Activated T-helper 9 cell treated with anti-CD3 and anti-CD28 coated beads, Interleukin-2, amount 50 U/mL, for 16 hours (primary cell): ENCODE data around the gene DBF4B.
A peak's percentile ranks its signal among the peaks of the same experiment; 100 is the strongest.

Experiments used
- DNase-seq: peaks from one replicate; pipeline ENCODE4 v3.0.0-alpha.2; 2020; ENCODE audit warnings: low read depth

The DBF4B gene

DNA sequence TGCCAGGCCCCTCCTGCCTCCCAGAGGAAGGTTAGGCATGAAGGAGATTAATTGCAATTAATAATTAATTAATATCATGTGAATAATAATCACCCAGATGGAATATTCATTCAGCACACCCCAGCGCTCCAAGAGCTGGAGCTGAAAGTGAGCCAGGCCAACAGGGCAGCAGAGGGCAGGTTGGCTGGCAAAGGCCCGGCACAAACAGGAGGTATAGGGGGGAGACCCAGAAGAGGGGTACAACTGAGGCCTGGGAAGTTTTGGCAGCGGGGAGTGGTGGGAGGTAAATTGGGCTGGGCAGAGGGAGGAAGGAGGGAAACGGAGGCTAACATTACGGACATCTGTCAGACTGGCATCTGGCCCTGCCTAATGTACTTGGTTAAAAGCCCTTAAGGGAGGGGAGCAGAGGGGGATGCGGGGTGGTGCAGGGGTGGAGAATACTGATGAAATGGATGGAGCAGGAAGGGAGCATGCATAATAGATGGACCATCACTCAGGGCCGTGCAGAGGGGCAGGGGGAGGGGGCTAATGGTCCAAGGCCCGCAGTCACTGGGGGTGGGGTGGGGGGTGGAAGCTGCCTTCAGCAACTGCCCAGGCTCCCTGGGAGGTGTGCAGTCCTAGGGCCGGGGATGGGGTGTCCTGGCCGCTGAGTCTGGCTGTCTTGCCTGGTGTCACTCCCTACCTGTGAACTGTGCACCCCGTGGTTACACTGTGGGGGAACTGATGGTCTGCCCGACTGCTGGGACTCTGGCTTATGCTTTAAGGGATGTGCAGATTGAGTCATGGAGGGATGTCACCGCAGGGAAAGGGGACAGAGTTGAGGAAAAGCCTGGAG is 52.2 kb downstream of the DBF4B start:
- DNase-seq: no peak

DNA sequence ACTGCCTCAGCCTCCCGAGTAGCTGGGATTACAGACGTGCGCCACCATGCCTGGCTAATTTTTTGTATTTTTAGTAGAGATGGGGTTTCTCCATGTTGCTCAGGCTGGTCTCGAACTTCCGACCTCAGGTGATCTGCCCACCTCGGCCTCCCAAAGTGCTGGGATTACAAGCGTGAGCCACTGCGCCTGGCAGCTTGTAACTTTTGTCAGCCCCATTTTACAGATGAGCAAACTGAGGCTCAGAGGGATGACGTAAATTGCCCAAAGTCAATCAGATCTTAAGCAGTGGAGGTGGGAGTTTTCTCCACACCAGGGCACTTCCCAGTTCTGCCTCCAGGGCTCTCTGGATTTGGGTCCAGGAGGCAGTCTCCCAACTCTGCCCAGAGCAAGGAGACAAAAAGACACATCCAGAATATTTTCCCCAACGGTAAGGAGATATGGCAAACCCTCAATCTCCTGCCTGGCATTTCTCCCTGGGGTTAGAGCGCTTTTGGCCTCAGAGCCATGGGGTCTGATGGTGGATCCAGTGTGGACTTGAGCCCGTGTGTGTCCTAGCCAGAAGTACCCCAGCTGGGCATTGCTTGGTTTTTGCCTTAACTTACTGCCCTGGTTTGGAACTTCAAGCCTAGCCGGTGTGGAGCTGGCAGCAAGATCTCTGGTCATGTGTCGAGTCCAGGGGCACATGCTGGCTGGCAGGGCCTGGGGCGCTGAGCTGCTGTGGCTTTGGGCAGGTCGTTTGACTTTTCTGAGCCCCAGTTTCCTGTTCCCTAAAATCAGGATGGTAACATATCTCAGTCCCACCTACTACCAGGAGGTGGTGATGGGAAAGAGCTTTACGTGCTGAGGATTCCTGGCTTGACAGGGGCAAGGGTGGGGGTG is 53.7 kb downstream of the DBF4B start:
- no peak for DNase-seq

DNA sequence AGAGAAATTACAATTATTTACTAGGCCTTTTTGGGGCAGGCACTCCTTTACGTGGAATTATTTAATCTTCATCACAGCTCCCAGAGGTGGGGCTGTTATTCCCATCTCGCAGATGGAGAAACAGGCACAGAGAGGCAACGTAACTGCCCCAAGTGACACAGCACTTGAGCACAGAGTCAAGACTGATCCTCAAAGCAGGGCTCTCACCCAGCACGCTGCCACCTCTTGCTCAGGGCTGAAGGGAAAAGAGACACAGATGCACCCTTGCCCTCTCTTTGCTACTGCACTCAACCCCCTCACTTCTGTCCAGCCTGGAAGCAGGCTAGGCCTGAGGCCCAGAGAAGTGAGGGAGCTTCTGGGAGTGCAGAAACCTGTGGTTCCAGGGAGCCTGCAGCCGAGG is 54.7 kb downstream of the DBF4B start:
- DNase-seq: no peak

DNA sequence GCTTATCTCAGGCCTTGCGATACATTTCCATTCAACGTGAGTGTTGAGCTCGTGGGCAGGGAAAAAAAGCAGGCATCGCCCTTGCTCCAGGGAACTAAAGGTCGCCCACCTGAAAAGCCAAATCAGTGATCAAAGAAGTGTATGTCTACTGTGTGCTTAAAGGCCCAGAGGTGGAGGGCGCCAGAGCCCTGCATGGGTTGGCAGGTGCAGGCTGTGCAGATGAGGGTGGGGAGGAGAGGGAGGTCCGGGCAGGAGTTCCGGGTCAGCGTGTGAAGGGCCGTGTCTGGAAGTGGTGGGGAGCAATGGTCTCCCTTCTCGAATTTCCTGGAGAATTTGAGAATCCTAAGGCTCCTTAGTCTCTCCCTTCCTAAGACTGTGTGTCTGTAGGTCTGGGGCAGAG is 57.5 kb downstream of the DBF4B start:
- DNase-seq: no peak

DNA sequence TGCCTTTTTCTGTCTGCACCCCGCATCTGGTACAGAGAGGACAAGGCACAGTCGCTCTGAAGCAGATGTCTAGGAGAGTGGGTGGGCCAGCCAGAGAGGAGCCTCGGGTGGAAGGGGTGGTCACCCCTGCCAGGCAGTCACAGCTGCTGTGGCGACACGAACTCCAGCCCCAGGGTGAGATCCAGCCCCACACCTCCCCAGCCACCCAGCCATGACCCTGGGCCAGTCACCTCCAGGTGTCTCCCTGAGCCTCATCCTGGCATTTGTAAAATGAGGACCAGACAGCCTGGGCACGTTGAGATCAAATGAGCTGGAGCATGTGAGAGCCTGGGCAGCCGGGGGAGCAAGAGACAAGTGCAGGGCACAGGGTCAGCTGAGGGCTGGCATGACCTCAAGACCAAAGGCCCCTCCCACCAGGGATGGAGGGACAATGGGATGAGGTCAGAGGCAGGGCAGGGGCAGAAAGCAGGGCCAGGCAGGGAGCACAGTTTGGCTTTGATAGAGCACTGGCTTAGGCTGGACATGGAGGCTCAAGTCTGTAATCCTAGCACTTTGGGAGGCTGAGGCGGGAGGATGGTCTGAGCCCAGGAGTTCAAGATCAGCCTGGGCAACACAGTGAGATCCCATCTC is 58.1 kb downstream of the DBF4B start:
- no peak for DNase-seq

DNA sequence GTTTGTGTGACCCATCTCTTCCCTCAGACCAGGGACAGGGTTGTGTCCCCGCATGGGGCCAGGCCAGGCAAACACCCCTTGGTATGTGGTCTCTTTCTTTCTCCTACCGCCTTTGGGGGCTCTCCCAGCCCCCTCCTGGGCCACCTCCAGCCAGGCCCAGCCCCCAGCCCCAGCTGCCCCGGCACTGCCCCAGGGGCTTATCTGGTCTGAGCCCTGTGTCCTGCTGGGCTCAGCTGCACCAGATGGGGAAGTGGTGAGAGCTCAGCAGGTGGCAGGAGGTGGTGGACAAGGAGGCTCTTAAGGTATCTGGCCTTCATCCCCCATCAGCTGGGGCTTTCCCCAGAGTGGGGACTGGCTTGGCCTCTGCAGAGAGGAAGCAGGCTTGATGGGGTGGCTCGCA is 59.0 kb downstream of the DBF4B start:
- DNase-seq: no peak

DNA sequence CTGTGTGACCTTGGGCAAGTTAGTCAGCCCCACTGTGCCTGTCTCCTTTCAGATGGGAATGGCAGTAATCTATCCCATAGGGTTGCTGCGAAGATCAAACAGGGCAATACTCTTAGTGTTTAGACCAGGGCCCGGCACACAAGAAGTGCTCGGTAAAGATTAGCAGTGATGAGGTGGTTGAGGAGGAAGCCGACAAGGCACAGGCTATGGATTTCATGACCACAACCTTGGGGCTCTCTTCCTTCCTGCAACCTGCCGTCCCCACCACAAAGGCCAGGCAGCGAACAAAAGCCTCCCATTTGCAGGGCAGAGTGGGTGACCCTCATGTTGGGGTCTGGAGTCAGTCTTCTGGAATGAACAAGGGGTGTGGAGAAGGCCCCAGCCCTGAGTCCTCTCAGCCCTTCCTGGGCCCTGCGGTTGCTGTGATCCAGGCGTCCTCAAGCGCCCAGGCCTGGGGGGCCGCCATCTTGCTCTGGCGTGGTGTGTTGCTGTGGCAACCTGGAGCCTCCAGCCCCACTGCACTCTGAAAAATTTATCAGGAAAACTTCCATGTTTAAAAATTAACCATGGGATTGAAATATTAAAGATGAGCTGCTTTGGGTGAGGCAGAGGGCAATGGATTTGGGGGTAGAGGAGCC is 60.2 kb downstream of the DBF4B start:
- no peak for DNase-seq

DNA sequence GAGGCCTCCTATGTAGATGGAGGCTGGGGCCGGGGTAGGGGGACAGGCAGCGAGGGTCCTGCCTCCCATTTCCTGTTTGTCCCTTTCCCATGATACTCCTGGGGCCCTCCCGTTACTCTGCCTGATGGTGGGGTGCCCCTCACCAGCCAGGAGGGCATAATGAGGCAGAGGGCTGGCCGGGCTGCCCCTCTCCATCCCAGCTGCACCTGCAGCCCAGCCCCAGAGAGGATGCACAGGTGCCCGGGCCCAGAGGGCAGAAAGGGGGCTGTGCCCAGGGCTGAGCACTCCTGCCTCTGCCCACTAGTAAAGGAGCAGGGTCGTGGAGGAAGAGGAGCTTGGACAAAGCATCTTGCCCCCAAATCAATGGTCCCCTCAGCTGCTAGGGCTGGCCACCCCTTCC is 60.8 kb downstream of the DBF4B start:
- no peak for DNase-seq

DNA sequence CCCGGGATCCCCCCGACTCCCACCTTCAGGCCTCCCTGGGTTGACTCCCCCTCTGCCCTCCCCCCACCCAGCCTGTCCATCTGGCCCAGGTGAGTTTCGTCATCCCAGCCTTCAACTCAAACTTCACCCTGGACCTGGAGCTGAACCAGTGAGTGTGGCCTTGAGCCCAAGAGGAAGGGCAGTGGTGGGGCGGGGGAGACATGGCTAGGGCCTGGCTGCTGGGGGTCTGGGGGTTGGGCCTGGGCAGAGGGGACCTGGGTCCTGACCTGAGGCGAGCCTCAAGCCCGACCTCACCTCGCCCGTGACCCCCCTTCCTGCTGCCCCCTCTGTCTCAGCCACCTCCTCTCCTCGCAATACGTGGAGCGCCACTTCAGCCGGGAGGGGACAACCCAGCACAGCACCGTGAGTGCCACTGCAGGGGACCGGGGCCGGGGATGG is 61.2 kb downstream of the DBF4B start:
- no peak for DNase-seq

DNA sequence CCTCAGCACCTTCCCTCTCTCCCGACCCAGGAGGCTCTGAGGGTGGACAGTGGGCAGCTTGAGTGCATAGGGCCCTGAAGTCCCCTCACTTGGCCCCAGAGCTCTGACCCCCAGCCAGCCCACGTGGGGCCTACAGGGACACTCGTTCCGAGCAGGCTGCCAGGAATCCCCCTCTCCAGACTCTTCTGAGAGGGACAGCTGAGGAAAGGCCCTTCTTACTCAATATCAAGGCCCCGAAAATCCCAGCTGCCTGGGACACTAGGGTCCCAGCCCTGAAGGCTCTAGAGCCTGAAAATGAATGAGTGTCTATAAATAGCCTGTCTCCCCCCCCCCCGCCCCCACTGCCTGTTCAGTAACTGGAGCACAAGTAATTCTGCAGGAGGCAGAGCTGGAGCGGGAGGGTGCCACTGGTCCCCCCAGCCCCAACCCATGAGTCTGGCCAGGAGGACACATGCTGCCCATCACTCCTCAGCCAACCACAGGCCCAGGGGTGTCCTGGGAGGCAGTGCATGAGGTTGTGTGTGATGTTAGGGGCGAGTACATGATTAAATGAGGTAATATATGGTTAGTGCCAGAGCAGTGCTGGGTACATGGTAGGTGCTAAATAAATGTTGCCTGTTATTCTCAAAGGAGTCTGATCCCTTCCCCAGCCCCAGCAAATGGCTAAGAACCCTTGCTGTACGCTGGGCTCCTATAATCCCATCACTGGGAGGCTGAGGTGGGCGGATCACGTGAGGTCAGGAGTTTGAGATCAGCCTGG is 61.9 kb downstream of the DBF4B start:
- DNase-seq: no peak

DNA sequence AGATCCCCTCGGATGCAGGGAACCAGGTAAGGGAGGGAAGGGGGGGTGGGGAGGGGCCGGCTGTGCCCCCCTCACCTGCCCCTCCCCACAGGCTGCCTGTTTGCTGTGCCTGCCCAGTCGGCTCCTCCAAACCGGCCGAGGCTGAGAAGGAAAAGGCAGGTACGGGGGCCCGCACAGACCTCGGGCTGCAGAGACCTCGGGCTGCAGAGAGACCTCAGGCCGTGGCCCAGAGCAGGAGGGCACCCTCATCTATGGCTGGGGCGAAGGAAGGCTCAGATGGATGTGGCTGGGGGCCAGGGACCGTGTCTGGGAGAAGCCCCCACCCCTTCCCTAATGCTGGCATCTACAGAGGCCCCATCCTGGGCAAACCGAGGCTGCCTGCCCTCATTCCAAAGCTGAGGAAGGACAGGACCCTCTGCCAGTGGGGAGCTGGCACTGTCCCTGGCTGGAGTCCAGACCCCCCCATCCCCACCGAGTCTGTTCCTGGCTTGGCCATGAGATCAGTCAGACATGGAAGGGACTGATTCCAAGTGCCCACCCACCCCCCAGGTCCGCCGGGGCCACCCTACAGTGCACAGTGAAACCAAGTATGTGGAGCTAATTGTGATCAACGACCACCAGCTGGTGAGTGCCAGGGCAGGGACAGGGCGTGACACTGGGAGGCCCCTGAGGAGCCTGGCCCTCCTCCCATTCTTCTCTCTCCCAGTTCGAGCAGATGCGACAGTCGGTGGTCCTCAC is 64.0 kb downstream of the DBF4B start:
- DNase-seq: no peak

DNA sequence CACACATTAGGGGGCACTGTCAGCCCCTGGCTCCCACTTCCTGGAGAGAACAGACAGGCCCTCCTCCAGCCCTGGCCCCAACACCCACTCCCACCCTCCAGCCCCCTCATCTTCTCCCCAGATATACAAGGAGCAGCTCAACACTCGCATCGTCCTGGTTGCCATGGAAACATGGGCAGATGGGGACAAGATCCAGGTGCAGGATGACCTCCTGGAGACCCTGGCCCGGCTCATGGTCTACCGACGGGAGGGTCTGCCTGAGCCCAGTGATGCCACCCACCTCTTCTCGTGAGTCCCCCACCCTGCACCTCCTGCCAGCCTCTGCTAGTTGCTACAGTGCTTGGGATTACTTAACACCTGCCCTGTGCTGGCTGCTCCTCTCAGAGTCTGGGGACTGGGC is 64.7 kb downstream of the DBF4B start:
- DNase-seq: no peak

DNA sequence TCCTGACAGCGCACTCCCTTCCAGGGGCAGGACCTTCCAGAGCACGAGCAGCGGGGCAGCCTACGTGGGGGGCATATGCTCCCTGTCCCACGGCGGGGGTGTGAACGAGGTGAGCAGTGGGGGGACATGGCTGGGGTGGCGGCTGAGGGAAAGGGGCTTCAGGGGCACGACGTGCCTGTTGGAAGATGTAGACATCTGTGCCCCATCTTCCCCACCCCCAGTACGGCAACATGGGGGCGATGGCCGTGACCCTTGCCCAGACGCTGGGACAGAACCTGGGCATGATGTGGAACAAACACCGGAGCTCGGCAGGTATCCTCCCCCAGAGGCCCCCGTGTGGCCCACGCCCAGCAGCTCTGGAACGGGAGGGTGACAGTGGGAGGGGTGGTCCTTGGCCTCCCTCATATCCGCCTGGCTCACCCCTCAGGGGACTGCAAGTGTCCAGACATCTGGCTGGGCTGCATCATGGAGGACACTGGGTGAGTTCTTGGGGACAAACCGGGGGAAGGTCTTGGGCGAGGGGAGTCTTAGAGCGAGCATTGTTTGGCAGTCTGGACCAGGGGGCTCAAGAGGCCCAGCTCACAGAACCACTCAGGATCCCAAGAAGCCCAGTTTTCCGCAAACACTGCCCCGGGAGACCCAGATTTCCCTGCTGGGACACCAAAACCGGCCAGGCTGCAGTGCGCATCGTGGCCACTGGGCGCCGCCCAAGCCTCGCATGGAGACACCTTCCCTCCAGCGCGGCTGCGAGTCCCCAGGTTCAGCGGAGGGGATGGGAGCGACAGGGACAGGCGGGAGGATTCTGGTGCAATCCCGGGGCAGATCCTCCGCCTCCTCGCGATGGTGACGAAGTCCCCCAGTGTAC is 66.0 kb downstream of the DBF4B start:
- peak; percentile 80 for DNase-seq

DNA sequence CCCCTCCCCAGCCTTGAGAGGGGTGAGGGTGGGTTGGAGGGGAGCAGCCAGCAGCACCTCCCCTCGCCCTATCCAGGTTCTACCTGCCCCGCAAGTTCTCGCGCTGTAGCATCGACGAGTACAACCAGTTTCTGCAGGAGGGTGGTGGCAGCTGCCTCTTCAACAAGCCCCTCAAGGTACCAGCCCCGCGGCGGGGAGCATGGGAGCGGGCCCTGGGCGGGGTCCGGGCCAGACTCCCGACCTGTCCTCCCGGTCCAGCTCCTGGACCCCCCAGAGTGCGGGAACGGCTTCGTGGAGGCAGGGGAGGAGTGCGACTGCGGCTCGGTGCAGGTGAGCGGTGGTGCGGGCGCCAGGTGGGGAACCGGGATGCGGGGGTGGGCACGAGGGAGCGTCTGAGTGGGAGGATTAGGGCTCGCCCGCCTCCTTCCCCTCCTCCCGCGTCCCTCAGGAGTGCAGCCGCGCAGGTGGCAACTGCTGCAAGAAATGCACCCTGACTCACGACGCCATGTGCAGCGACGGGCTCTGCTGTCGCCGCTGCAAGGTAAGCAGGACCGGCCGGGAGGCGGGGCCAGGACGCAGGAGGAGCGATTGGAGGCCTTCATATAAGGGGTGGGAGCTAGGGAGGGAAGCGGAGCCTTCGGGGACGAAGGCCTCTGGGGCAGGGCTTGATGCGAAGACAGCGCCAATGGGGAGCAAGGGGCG is 66.8 kb downstream of the DBF4B start:
- DNase-seq: peak; percentile 97

DNA sequence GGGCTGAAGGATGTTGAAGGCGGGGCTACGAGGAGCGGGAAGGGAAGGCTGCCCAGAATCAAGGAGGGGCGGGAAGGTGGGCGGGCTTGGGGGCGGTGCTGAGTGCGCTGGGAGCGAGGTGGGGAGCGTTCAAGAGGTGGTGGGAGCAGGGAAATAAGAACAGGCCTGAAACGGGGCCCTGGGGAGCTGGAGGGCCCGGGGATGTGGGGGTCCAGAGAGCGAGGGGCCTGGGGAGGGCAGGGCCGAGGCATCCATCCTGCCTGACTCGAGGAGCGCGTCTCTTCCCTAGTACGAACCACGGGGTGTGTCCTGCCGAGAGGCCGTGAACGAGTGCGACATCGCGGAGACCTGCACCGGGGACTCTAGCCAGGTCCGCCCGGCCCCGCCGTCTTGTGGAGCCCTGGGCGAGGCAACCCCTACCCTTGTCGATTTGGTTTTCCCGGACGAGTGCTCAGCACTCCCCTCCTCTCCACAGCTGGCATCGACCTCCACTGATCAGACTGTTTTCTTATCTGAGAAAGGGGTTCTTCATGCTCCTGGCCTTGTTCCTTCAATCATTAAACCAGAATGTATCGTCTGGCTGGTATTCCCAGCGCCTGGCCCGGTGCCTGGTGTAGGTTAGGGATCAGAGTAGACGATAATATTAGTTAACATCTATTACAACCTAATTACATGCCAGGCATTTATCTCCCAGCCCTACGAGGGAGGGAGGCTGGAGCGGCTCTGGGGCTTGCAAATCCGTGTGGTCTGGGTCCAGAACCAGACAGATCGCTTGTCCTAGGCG is 67.6 kb downstream of the DBF4B start:
- no peak for DNase-seq

DNA sequence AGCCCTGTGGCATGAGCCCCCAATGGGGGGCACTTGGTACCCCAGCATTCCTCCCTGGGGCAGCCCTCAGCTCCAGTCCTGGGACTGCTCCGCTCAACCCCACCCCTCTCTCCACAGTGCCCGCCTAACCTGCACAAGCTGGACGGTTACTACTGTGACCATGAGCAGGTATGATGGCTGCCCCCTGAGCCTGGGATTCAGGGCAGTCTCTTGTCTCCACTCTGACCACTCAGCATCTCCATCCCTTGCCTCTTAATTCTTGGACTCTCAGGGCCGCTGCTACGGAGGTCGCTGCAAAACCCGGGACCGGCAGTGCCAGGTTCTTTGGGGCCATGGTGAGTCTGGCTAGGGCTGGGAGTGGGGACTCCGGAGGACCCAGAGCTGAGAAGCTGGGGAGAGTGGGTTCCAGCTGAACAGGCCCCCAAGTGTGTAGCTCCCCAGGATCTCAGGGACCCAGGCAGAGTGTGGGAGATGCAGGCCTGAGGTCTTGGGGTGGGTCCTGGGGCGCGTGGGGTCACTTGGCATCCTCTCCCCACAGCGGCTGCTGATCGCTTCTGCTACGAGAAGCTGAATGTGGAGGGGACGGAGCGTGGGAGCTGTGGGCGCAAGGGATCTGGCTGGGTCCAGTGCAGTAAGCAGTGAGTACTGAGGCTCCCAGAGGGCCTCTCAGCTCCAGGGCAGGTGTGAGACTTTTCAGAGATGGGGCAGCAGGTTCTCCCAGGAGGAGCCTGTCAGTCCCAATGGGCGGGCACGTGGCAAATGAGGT is 68.3 kb downstream of the DBF4B start:
- DNase-seq: no peak
